ENCODE measurements around the gene PPP1R3C.

Gene PPP1R3C

GRCh38 chr10:91629715-91630549, 2.9 kb downstream of the PPP1R3C start:
- no peak for DNase-seq

DNA sequence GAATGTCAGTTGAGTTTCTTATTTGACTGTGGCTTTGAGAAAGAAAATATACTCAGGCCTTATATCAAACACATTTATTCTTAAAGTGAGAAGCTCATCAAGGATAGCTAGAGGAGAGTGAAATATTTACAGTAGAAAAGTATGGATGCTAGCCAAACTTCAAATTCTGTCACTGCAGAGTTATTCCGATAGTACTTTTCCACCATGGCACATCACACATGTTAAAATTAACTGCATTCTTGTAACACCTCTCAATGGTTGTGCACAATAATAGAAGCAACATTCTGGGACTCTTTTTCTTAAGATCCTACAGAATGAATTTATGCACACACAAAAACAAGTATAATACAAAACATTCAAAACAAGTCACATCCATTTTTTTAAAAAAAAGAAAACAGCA, 4.5 kb downstream of the PPP1R3C start:
- no peak for DNase-seq

- DNase-seq: no peak
These were observed 5.3 kb downstream of the PPP1R3C start for GRCh38 chr10:91627344-91628102.

GRCh38 chr10:91626936-91627335, 5.9 kb downstream of the PPP1R3C start:
- no peak for DNase-seq

GRCh38 chr10:91624633-91625032, 8.2 kb downstream of the PPP1R3C start:
- DNase-seq: no peak

DNA sequence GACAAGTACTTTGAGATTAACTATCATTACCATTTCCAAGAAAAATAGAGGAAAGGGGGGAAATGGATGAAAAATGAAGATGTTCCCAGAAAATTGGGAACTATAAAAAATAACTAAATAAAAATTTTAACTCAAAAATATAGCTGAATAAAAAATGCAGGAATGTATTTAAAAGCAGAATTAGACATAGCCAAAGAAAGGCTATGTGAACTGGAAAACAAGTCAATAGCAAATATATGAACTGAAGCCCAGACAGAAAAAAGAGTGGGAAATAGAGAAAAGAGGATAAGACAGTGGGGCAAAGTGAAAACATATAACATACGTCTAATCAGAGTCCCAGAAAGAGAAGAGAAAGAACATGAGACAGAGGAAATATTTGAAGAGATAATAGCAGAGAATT, 10.3 kb downstream of the PPP1R3C start:
- DNase-seq: no peak

- DNase-seq: no peak
These were observed 11.3 kb downstream of the PPP1R3C start for GRCh38 chr10:91621483-91622113.

GRCh38 chr10:91617072-91617609, 15.7 kb downstream of the PPP1R3C start:
- no peak for DNase-seq

DNA sequence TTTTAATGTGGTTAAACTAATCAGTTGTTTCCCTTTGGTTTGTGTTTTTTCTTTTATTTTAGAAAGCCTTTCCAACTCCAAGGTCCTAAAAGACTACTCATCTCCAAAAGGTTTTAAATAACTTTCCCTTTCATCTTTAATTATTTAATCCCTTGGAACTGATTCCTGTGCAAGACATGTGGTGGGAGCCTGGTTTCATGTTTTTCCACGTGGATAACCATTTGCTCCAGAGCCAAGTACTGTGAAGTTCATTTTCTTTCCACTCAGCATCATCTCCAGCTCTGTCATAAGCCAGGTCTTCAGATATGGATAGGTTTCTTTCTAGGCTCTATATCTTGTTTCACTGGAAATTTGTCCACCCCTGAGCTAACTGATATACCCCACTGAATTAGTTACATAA, 16.7 kb downstream of the PPP1R3C start:
- no peak for DNase-seq

DNA sequence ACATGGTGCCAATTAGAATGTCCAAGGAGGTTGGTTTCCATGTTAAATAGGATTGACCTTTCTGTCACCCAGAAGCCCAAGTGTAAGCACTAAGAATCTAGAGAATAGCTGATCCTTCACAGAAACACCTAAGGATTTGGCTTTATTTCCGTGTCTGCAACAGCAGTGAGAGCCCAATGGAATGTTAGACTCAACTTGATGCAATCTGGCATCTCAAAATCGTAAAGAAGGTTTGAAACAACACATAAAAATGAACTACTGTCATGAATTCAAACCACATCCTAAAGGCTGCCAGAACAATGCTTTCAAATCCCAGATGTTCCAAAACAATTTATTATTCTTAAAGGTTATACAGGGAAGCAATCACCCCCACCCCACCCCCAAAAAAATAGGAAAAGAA, 18.6 kb downstream of the PPP1R3C start:
- no peak for DNase-seq

- DNase-seq: no peak
These were observed 19.3 kb downstream of the PPP1R3C start for GRCh38 chr10:91613411-91614187.

DNA sequence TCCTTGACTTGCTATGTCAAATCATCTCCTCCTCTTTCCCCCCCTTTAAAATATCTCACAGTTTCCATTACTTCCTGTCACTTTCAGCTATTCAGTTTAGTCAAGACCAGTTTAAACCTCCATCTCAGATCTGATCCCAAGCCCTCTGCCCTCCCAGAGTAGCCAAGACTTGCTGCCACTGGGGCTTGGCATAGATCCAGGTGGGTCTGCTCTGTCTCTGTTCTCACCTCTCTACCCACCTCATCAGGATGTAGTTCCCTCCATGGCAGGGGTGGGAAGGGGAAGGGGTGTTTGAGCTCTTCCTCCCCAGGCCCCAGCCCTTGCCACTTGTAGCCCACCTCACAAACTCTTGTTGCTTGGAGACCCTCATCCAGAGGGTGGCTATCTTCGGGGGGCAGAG, 22.0 kb downstream of the PPP1R3C start:
- no peak for DNase-seq

DNA sequence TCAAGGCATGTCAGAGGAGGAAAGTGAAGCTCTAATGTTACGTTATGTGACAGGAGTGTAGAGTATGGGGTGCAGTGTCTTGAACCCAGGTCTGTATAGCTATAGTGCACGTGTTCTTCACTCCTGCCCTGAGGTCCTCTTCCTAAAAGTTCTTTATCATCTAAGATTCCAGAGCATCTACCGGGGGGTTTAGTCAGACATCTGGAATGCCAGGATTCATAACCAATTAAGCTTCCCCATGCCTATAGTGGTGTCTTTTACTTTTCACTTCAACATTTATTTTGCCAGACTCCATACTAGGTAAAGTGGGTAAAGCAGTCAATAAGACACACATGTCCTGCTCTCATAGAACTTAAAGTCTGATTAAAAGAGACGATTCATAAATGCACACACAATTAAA, 22.4 kb downstream of the PPP1R3C start:
- no peak for DNase-seq

- no peak for DNase-seq
These were observed 25.0 kb downstream of the PPP1R3C start for GRCh38 chr10:91607646-91608403.

- DNase-seq: no peak
These were observed 26.9 kb downstream of the PPP1R3C start for GRCh38 chr10:91605968-91606367.

DNA sequence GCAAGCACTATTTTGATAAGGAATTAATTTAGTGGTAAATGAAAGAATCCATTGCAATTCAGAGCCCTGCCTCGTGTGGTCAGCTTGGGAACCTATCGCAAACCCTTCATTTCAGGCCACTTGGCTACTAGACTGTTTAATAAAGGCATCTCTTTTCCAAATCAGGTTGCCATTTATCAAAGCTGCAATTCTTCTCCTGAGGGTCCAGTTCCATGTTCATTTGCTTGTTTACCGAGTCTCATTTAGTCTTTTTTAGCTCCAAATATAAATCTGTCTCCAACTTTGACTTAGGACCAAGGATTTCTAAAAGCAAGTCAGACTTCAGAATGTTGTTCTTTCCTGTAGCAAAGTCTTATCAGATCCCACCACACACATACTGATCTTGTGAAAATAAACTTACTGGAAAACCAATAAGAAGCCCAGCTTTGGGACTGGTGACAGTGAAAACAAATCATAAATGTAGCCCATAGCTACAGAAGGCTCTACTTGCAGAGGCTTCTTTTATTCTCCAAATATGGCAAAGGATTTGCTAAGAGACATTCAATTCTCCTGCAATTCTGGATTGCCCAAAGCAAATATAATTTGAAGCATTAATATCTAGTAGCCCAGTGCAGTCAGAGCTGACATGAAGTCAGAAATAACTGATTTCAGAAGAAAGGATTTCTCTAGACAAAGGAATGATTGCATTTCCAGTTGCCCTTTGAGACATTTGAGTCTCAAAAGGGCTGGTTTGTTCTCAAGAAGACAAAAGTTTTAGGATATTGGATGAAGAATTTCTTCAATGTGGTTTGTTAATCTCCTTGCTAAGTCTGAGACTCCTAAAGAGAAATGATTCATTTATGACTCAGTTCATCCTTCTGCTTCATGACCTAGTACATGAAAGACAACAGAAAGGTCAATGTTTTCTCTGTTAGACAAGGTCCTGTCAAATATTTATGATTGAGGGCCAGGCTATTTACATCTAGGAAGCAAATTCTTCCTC, 28.0 kb downstream of the PPP1R3C start:
- DNase-seq: no peak

DNA sequence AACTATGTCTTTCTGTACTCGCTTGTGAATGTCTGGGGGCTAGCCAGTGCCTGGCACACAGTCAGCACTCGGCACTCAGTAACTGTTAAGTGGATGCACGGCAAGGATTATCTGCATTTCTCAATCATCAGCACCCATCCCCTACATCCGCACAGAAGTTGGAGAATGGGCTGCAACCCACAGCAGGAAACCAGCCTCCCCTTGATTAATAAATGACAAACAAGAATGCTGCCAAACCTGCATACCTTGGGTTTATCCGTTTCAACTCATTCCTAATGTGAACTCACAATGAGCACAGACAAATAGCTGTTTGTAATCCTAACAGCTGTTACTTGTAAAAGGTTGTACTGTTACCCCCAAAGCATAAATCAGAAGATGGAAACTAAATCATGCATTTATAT, 28.9 kb downstream of the PPP1R3C start:
- no peak for DNase-seq

DNA sequence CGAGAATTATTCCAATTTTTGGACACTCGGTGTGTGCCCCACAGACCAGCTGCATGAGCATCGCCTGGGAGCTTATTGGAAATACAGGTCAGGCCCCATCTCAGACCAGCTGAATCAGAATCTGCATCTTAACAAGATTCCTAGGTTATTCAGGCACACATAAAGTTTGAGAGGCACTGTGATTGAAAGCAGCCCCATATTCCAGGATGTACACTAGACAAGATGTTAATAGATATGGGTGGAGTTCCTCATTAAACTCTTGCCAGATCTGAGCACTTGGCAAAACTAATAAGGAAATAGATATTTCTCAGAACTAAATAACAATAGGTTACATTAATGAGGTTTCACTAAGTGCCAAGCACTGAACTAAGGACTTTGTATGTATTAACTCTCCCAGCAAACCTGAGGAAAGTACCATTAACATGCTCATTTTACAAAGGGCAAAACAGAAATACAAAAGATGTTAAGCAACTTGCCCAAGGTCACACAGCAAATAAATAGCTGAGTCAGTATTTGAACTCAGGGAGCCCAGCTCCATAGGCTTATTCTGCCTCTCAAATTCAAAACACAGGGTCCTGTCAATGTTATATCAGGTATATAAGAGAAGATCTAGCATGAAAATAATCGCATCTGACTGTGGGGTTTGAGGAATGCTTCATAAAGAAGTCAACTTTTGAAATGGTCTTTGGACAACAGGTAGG, 29.9 kb downstream of the PPP1R3C start:
- no peak for DNase-seq

DNA sequence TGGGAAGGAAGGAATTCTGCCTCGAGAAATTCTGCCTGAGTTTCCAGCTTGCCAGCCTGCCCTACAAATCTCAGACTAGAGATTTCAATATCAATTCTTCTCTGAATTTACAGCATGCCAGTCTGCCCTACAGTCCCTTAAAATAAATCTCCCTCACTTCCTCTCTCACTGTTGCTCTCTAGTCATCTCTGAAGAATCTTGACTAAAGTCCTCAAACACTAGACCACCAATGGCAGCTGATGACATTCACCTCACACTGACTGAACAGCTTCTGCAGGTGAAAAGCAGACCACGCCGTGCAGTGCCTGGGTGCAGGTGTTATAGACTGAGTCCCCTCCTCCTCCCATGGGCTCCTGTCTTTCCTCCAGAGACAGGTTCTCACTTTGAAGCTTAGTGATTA, 30.4 kb downstream of the PPP1R3C start:
- no peak for DNase-seq

GRCh38 chr10:91601212-91601611, 31.7 kb downstream of the PPP1R3C start:
- DNase-seq: no peak

Measured in hippocampal formation (tissue), 2 donors.